HCT116 (cell line): ENCODE data around the gene PRDM1.

Experiments used
- ATF3 ChIP-seq: IDR thresholded peaks from 2 replicates; pipeline ENCODE4 v1.6.1; 2012
- CTCF ChIP-seq, 3 experiments: fragments of 200-600 bp in 1 of 3; sonication (generic) in 1 of 3; IDR thresholded peaks in 2 of 3; conservative IDR thresholded peaks in 1 of 3; 2 replicates each; pipeline ENCODE4 v1.5.1; 2012 to 2017; ENCODE audit warnings: low read depth in 2 of 3, low read length in 2 of 3, antibody characterized with exemption in 1 of 3, borderline replicate concordance in 1 of 3, control low read depth in 1 of 3, mild to moderate bottlenecking in 1 of 3, mixed read lengths in 1 of 3, mixed run types in 1 of 3, moderate library complexity in 1 of 3; ENCODE audit not compliant: insufficient read depth in 1 of 3
- EZH2 ChIP-seq: fragments of 200-600 bp; sonication (generic); IDR thresholded peaks from 2 replicates; pipeline ENCODE4 v1.6.1; 2017; ENCODE audit warnings: antibody characterized with exemption, mixed run types
- JUND ChIP-seq: IDR thresholded peaks from 2 replicates; pipeline ENCODE4 v1.6.1; 2012
- MAX ChIP-seq: IDR thresholded peaks from 2 replicates; pipeline ENCODE4 v1.6.1; 2012
- POLR2A ChIP-seq: IDR thresholded peaks from 2 replicates; pipeline ENCODE4 v1.7.0; 2011; ENCODE audit warnings: borderline replicate concordance; ENCODE audit not compliant: insufficient read depth, insufficient read length; ENCODE audit errors: extremely low read depth
- POLR2AphosphoS5 ChIP-seq: IDR thresholded peaks from 2 replicates; pipeline ENCODE4 v1.6.1; 2011; ENCODE audit warnings: mild to moderate bottlenecking, low read depth, low read length, moderate library complexity
- RAD21 ChIP-seq: IDR thresholded peaks from 2 replicates; pipeline ENCODE4 v1.6.1; 2012; ENCODE audit warnings: low read depth, mild to moderate bottlenecking
- REST ChIP-seq: IDR thresholded peaks from 2 replicates; pipeline ENCODE4 v1.6.1; 2012; ENCODE audit warnings: low read depth
- SIN3A ChIP-seq: IDR thresholded peaks from 2 replicates; pipeline ENCODE4 v1.6.1; 2012; ENCODE audit warnings: low read depth
- SP1 ChIP-seq: IDR thresholded peaks from 2 replicates; pipeline ENCODE4 v1.6.1; 2012; ENCODE audit warnings: low read depth
- TCF7L2 ChIP-seq: IDR thresholded peaks from 2 replicates; pipeline ENCODE4 v1.7.0; 2011; ENCODE audit warnings: borderline replicate concordance, inconsistent platforms; ENCODE audit not compliant: insufficient read depth, insufficient read length; ENCODE audit errors: extremely low read depth
- YY1 ChIP-seq: IDR thresholded peaks from 2 replicates; pipeline ENCODE4 v1.6.1; 2011; ENCODE audit warnings: low read length, low read depth, moderate library complexity, mild to moderate bottlenecking; ENCODE audit not compliant: insufficient replicate concordance; ENCODE audit errors: extremely low read depth
- TF ChIP-seq, protein P1 (sequence below): IDR thresholded peaks from 2 replicates; pipeline ENCODE4 v1.6.1; 2011; ENCODE audit warnings: mild to moderate bottlenecking, low read length, moderate library complexity; ENCODE audit not compliant: insufficient replicate concordance; ENCODE audit errors: extremely low read depth

DNA sequence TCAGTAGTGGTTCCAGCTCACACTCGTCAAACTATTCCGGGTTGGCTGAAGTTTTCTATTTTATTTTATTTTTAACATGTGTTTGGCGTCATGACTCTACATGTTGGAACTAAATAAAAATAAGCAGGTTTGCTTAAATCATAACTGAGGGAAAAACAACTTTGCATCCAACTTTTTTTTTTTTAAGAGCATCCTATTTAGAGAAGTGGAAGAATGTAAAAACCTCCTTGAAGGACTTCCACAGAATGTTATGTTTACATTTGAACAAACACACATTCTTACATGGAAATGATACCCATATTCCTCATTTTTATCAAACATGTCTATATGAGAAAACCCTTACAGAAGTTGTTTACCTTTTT lies 659 bp downstream of the PRDM1 start:
- TF ChIP-seq, protein P1, sequence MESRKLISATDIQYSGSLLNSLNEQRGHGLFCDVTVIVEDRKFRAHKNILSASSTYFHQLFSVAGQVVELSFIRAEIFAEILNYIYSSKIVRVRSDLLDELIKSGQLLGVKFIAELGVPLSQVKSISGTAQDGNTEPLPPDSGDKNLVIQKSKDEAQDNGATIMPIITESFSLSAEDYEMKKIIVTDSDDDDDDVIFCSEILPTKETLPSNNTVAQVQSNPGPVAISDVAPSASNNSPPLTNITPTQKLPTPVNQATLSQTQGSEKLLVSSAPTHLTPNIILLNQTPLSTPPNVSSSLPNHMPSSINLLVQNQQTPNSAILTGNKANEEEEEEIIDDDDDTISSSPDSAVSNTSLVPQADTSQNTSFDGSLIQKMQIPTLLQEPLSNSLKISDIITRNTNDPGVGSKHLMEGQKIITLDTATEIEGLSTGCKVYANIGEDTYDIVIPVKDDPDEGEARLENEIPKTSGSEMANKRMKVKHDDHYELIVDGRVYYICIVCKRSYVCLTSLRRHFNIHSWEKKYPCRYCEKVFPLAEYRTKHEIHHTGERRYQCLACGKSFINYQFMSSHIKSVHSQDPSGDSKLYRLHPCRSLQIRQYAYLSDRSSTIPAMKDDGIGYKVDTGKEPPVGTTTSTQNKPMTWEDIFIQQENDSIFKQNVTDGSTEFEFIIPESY = no peak
- TF ChIP-seq MAX = no peak
- no peak for TF ChIP-seq JUND
- no peak for TF ChIP-seq CTCF (IDR thresholded peaks at IDR 0.05 in 2 of 3, conservative IDR thresholded peaks at IDR 0.05 in 1 of 3; ENCODE audit: borderline replicate concordance in 1 of 3, insufficient read depth in 1 of 3, low read depth in 2 of 3, low read length in 2 of 3)
- TF ChIP-seq RAD21 = no peak
- no peak for TF ChIP-seq REST
- TF ChIP-seq TCF7L2 = no peak
- TF ChIP-seq POLR2AphosphoS5 = no peak
- TF ChIP-seq YY1 = no peak
- TF ChIP-seq POLR2A = no peak
- no peak for TF ChIP-seq SP1
- no peak for TF ChIP-seq ATF3
- TF ChIP-seq SIN3A = no peak
- TF ChIP-seq EZH2 = no peak
